ENCODE measurements around the gene CXCR3.

GRCh38 chrX:71660562-71661416 lies 42.5 kb upstream of the CXCR3 start:
- no peak for TF ChIP-seq RAD21 (IDR thresholded peaks at IDR 0.05; ENCODE audit: low read depth)
- no peak for TF ChIP-seq CTCF (IDR thresholded peaks at IDR 0.05 in 2 of 3, conservative IDR thresholded peaks at IDR 0.05 in 1 of 3; ENCODE audit: borderline replicate concordance in 1 of 3, insufficient read depth in 1 of 3, low read depth in 2 of 3, low read length in 2 of 3)
- no peak for TF ChIP-seq REST (IDR thresholded peaks at IDR 0.05; ENCODE audit: low read depth)
- no peak for TF ChIP-seq POLR2AphosphoS5 (IDR thresholded peaks at IDR 0.05; ENCODE audit: low read depth, low read length)

Data from HCT116 (cell line).